H9 (cell line): Measurements from ENCODE around the gene LYPD4. TPM values are rescaled to one million over a fixed set of nuclear protein-coding genes. Genes with fewer than 3 reads are reported as not detected.

Experiments used
- DNase-seq: peaks from one replicate; pipeline ENCODE4 v3.0.0-alpha.2; 2017
- H2AFZ ChIP-seq: one replicate; pipeline ENCODE4 v1.6.1; 2013; ENCODE audit warnings: mild to moderate bottlenecking, low read length, control low read depth, moderate library complexity
- H2AK5ac ChIP-seq: 2 replicates; pipeline ENCODE4 v1.6.1; 2013; ENCODE audit warnings: low read length, control low read depth, mixed read lengths; ENCODE audit not compliant: insufficient read length
- H2BK120ac ChIP-seq: one replicate; pipeline ENCODE4 v1.6.1; 2013; ENCODE audit warnings: low read depth, mild to moderate bottlenecking, low read length, control low read depth, inconsistent platforms; ENCODE audit not compliant: poor library complexity, severe bottlenecking
- H2BK12ac ChIP-seq: 2 replicates; pipeline ENCODE4 v1.6.1; 2013; ENCODE audit warnings: low read length, control low read depth, mixed read lengths, low read depth; ENCODE audit not compliant: insufficient read length
- H2BK15ac ChIP-seq: 2 replicates; pipeline ENCODE4 v1.6.1; 2013; ENCODE audit warnings: low read depth, low read length, control low read depth
- H2BK20ac ChIP-seq: one replicate; pipeline ENCODE4 v1.6.1; 2013; ENCODE audit warnings: low read depth, mild to moderate bottlenecking, low read length, control low read depth, inconsistent platforms; ENCODE audit not compliant: poor library complexity, severe bottlenecking
- H2BK5ac ChIP-seq: 2 replicates; pipeline ENCODE4 v1.6.1; 2013; ENCODE audit warnings: low read length, control low read depth, mixed read lengths; ENCODE audit not compliant: insufficient read length
- H3K14ac ChIP-seq: 2 replicates; pipeline ENCODE4 v1.6.1; 2013; ENCODE audit warnings: low read length, control low read depth; ENCODE audit not compliant: insufficient read depth
- H3K18ac ChIP-seq: 2 replicates; pipeline ENCODE4 v1.6.1; 2013; ENCODE audit warnings: low read depth, mild to moderate bottlenecking, mixed read lengths, low read length, control low read depth; ENCODE audit not compliant: insufficient read length
- H3K23ac ChIP-seq: 2 replicates; pipeline ENCODE4 v1.6.1; 2013; ENCODE audit warnings: low read length, control low read depth, mixed read lengths, low read depth; ENCODE audit not compliant: insufficient read length
- H3K23me2 ChIP-seq: 2 replicates; pipeline ENCODE4 v1.6.1; 2013; ENCODE audit warnings: low read depth, mild to moderate bottlenecking, mixed read lengths, low read length, control low read depth; ENCODE audit not compliant: insufficient read length, poor library complexity, severe bottlenecking
- H3K27ac ChIP-seq: 2 replicates; pipeline ENCODE4 v1.5.1; 2013; ENCODE audit warnings: low read length, control low read depth, mixed read lengths, low read depth; ENCODE audit not compliant: insufficient read length
- H3K27me3 ChIP-seq: 2 replicates; pipeline ENCODE4 v1.6.1; 2013; ENCODE audit warnings: low read length, control low read depth, inconsistent platforms; ENCODE audit not compliant: insufficient read depth
- H3K4ac ChIP-seq: 2 replicates; pipeline ENCODE4 v1.6.1; 2013; ENCODE audit warnings: low read depth, mild to moderate bottlenecking, control low read depth, inconsistent platforms, low read length, moderate library complexity
- H3K4me1 ChIP-seq: 2 replicates; pipeline ENCODE4 v1.6.1; 2013; ENCODE audit warnings: low read length, control low read depth, inconsistent platforms; ENCODE audit not compliant: insufficient read depth
- H3K4me2 ChIP-seq: 2 replicates; pipeline ENCODE4 v1.6.1; 2013; ENCODE audit warnings: low read length, control low read depth, mixed read lengths; ENCODE audit not compliant: insufficient read length, insufficient read depth
- H3K56ac ChIP-seq: 2 replicates; pipeline ENCODE4 v1.6.1; 2013; ENCODE audit warnings: low read depth, mild to moderate bottlenecking, mixed read lengths, low read length, control low read depth; ENCODE audit not compliant: insufficient read length
- H3K79me1 ChIP-seq: 2 replicates; pipeline ENCODE4 v1.6.1; 2013; ENCODE audit warnings: low read depth, mild to moderate bottlenecking, moderate library complexity, low read length, control low read depth, inconsistent platforms; ENCODE audit not compliant: insufficient read depth, poor library complexity, severe bottlenecking
- H3K79me2 ChIP-seq: 2 replicates; pipeline ENCODE4 v1.6.1; 2013; ENCODE audit warnings: low read length, control low read depth, inconsistent platforms; ENCODE audit not compliant: insufficient read depth
- H3K9ac ChIP-seq: 2 replicates; pipeline ENCODE4 v1.6.1; 2013; ENCODE audit warnings: low read length, control low read depth, mixed read lengths; ENCODE audit not compliant: insufficient read length; ENCODE audit errors: extremely low read depth
- H3K9me3 ChIP-seq: one replicate; pipeline ENCODE4 v1.6.1; 2013; ENCODE audit warnings: low read depth, low read length, inconsistent platforms; ENCODE audit not compliant: control insufficient read depth
- H3T11ph ChIP-seq: one replicate; pipeline ENCODE4 v1.6.1; 2013; ENCODE audit warnings: mild to moderate bottlenecking, low read length, control low read depth, inconsistent platforms
- H4K20me1 ChIP-seq: one replicate; pipeline ENCODE4 v1.6.1; 2013; ENCODE audit not compliant: control insufficient read depth, insufficient read length, insufficient read depth
- H4K5ac ChIP-seq: 2 replicates; pipeline ENCODE4 v1.6.1; 2013; ENCODE audit warnings: low read depth, mild to moderate bottlenecking, mixed read lengths, low read length, control low read depth; ENCODE audit not compliant: insufficient read length
- H4K8ac ChIP-seq: replicated peaks from 2 replicates; pipeline ENCODE4 v1.6.1; 2013; ENCODE audit warnings: low read length, control low read depth, mixed read lengths, low read depth; ENCODE audit not compliant: insufficient read length
- H4K91ac ChIP-seq: 2 replicates; pipeline ENCODE4 v1.6.1; 2013; ENCODE audit warnings: low read depth, mild to moderate bottlenecking, moderate library complexity, mixed read lengths, low read length, control low read depth; ENCODE audit not compliant: insufficient read length
- H3K27ac Mint-ChIP-seq, 3 experiments: 2 replicates in 2 of 3; 3 replicates in 1 of 3; pipeline ENCODE4 v1.8.0; 2020 to 2021; ENCODE audit warnings: mixed read lengths in 3 of 3, mild to moderate bottlenecking in 1 of 3, moderate library complexity in 1 of 3
- H3K27me3 Mint-ChIP-seq: 2 replicates; pipeline ENCODE4 v1.8.0; 2021; ENCODE audit warnings: low read depth, mild to moderate bottlenecking, moderate library complexity, mixed read lengths
- H3K36me3 Mint-ChIP-seq, 3 experiments: 2 replicates in 2 of 3; 3 replicates in 1 of 3; pipeline ENCODE4 v1.8.0; 2020 to 2021; ENCODE audit warnings: low read depth in 3 of 3, mixed read lengths in 3 of 3; ENCODE audit not compliant: insufficient read depth in 1 of 3
- H3K4me1 Mint-ChIP-seq, 2 experiments: 2 replicates each; pipeline ENCODE4 v1.8.0; 2020; ENCODE audit warnings: mixed read lengths in 2 of 2
- H3K4me3 Mint-ChIP-seq, 2 experiments: 2 replicates in 1 of 2; 3 replicates in 1 of 2; pipeline ENCODE4 v1.8.0; 2020 to 2021; ENCODE audit warnings: mild to moderate bottlenecking in 2 of 2, mixed read lengths in 2 of 2, moderate library complexity in 1 of 2
- H3K9me3 Mint-ChIP-seq, 2 experiments: 2 replicates in 1 of 2; 3 replicates in 1 of 2; pipeline ENCODE4 v1.8.0; 2020; ENCODE audit warnings: mild to moderate bottlenecking in 2 of 2, mixed read lengths in 2 of 2, moderate library complexity in 1 of 2
- CTCF ChIP-seq: fragments of 200-600 bp; sonication (generic); conservative IDR thresholded peaks from 3 replicates; pipeline ENCODE4 v1.8.0; 2021; ENCODE audit warnings: antibody characterized with exemption, mild to moderate bottlenecking
- WGBS: extraction: QIAGEN DNeasy Blood & Tissue Kit; methylation state at CpG from one replicate; pipeline ENCODE4 v1.1.7; 2013; ENCODE audit warnings: missing lambda C conversion rate, low lambda C conversion rate, mixed read lengths; ENCODE audit not compliant: insufficient read length; ENCODE audit errors: extremely low coverage; 5-methylcytosine and 5-hydroxymethylcytosine counted together
- total RNA-seq: library from RNA; stranded (reverse); gene quantifications from 2 replicates; pipeline ENCODE4 v1.2.1, GENCODE V29; 2021

LYPD4 gene
- total RNA-seq, 1 experiment from 2014 or later, result not detected

DNA sequence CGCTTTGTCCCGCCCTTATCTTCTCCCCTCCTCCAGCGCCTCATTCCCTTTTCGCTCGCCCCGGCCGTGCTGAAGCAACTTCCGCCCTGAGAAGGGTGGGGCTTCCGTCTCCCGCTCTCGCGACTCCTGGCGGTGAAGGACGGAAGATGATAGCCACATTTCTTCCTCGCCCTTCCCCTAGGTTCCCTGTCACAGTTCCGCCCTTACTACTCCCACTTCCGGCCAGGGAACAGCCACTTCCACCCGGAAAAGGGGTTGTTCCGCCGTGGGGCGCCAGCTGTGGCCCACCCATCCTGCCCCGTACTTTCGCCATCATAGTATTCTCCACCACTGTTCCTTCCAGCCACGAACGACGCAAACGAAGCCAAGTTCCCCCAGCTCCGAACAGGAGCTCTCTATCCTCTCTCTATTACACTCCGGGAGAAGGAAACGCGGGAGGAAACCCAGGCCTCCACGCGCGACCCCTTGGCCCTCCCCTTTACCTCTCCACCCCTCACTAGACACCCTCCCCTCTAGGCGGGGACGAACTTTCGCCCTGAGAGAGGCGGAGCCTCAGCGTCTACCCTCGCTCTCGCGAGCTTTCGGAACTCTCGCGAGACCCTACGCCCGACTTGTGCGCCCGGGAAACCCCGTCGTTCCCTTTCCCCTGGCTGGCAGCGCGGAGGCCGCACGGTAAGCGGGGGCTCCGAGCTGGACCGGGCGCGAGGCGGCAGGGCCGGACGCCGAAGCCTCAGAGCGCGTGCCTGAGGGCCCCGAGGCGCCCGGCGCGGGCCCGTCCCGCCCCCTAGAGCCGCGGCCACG lies 15.3 kb upstream of the LYPD4 start, which contains the start of gene RPS19:
Gene RPS19 (plus strand): TSS at position 638 of the 801 bp plus-strand sequence. CDS start 520 bp downstream, outside the sequence.
- Histone ChIP-seq H3K56ac (no peak within 1 kb of the TSS), H2AK5ac (no peak within 1 kb of the TSS), H2BK120ac (no peak within 1 kb of the TSS), H3K27ac (no peak within 1 kb of the TSS), H3K23ac (no peak within 1 kb of the TSS), H3K14ac (peak within 1 kb of the TSS; percentile 98), H3K4ac (peak within 1 kb of the TSS; percentile 82), H4K20me1 (no peaks in the 10 kb centered on the region), H2BK5ac (peak within 1 kb of the TSS; percentile 27), H3T11ph (no peak within 1 kb of the TSS), H3K4me1 (no peaks in the 10 kb centered on the region; the same call in 1 of the 2 replicates), H2AFZ (no peak within 1 kb of the TSS), H3K9me3 (no peaks in the 10 kb centered on the region), H3K27me3 (no peaks in the 10 kb centered on the region), H2BK15ac (no peak within 1 kb of the TSS), H4K5ac (peak within 1 kb of the TSS; percentile 34), H3K79me2 (peaks cover 29% of the 10 kb centered on the region), H3K9ac (peak within 1 kb of the TSS; percentile 99), H2BK20ac (no peak within 1 kb of the TSS), H3K4me2 (peak within 1 kb of the TSS; percentile 90), H3K23me2 (peaks cover 9% of the 10 kb centered on the region), H3K79me1 (peaks cover 17% of the 10 kb centered on the region), H2BK12ac (no peak within 1 kb of the TSS), H4K8ac (no peak within 1 kb of the TSS), H4K91ac (no peak within 1 kb of the TSS), H3K18ac (peak within 1 kb of the TSS; percentile 90)
- WGBS, result no CpG with 5 or more reads among the region's 76 CpGs
- TF ChIP-seq CTCF, result peak; percentile 71
- Mint-ChIP-seq H3K36me3 (peaks cover 41 to 44% (median 44%) of the 10 kb centered on the region in 3 experiments), H3K9me3 (no peaks in the 10 kb centered on the region; a peak in 2 of 5 replicates), H3K4me3 (peak within 1 kb of the TSS; percentile 84 to 96), H3K27ac (peak within 1 kb of the TSS; percentile 99 to 100 (median 99)), H3K4me1 (peaks cover 34 to 39% of the 10 kb centered on the region in 2 experiments), H3K27me3 (peaks cover 18% of the 10 kb centered on the region)
- peak; percentile 99 for DNase-seq
